HUES48 (cell line): Measurements from ENCODE around the gene GABRR1.

Source experiments
- H3K27ac ChIP-seq: one replicate; pipeline ENCODE4 v1.7.0; 2013; ENCODE audit warnings: low read depth, low read length, inconsistent platforms
- H3K27me3 ChIP-seq: 2 replicates; pipeline ENCODE4 v1.6.1; 2013; ENCODE audit warnings: mild to moderate bottlenecking, low read length; ENCODE audit not compliant: control insufficient read depth, insufficient read depth
- H3K36me3 ChIP-seq: 2 replicates; pipeline ENCODE4 v1.6.1; 2013; ENCODE audit warnings: low read length; ENCODE audit not compliant: control insufficient read depth, insufficient read depth
- H3K4me1 ChIP-seq: 2 replicates; pipeline ENCODE4 v1.6.1; 2013; ENCODE audit warnings: mild to moderate bottlenecking, low read length; ENCODE audit not compliant: control insufficient read depth, insufficient read depth
- H3K4me3 ChIP-seq: 2 replicates; pipeline ENCODE4 v1.5.1; 2013; ENCODE audit warnings: mild to moderate bottlenecking, low read depth, low read length
- H3K9ac ChIP-seq: 2 replicates; pipeline ENCODE4 v1.6.1; 2013; ENCODE audit warnings: mild to moderate bottlenecking, low read depth, low read length, moderate library complexity
- H3K9me3 ChIP-seq: 2 replicates; pipeline ENCODE4 v1.6.1; 2013; ENCODE audit warnings: low read length; ENCODE audit not compliant: control insufficient read depth, insufficient read depth

Gene GABRR1

DNA sequence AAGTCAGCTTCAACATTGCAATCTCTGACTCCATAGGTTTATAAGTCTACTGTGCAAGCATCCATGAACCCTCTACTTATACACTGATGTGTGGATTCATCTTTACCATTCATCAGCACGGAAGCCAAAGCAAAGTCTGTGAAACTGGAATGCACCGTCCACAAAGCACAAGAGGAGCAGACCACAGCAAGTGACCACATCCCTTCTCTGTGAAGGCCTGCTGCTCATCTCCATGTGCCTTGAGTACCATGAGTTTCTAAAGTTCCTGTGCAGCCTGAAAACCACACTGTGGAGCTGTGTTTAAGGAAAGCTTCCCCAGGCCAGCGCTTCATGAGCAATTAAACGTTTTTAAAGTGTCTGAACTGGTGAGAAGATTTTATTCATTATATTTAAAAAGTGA is 20.0 kb downstream of the GABRR1 start:
- no peak overlapping the region for H3K9ac ChIP-seq
- no peaks in the 10 kb centered on the region for H3K9me3 ChIP-seq
- H3K4me1 ChIP-seq, result 0 out of 2 replicates have a peak, but pooled peaks cover 2% of the 10 kb centered on the region
- H3K27ac ChIP-seq, result no peak overlapping the region
- H3K36me3 ChIP-seq, result no peaks in the 10 kb centered on the region
- no peaks in the 10 kb centered on the region for H3K27me3 ChIP-seq
- H3K4me3 ChIP-seq, result no peak overlapping the region

- peaks cover 18% of the 10 kb centered on the region for H3K4me1 ChIP-seq
- H3K27me3 ChIP-seq, result no peaks in the 10 kb centered on the region
These were observed 22.6 kb downstream of the GABRR1 start for GRCh38 chr6:89194559-89194958.

GRCh38 chr6:89190741-89191140 is 26.4 kb downstream of the GABRR1 start:
- Histone ChIP-seq H3K4me1 (peaks cover 16% of the 10 kb centered on the region), H3K27me3 (no peaks in the 10 kb centered on the region), H3K4me3 (no peak overlapping the region), H3K27ac (no peak overlapping the region), H3K9me3 (no peaks in the 10 kb centered on the region), H3K9ac (no peak overlapping the region), H3K36me3 (no peaks in the 10 kb centered on the region)

More at GRCh38 chr6:89194559-89194958, 22.6 kb downstream of the GABRR1 start:
- Histone ChIP-seq H3K4me3 (no peak overlapping the region), H3K9ac (no peak overlapping the region), H3K36me3 (no peaks in the 10 kb centered on the region), H3K27ac (no peak overlapping the region), H3K9me3 (no peaks in the 10 kb centered on the region)

DNA sequence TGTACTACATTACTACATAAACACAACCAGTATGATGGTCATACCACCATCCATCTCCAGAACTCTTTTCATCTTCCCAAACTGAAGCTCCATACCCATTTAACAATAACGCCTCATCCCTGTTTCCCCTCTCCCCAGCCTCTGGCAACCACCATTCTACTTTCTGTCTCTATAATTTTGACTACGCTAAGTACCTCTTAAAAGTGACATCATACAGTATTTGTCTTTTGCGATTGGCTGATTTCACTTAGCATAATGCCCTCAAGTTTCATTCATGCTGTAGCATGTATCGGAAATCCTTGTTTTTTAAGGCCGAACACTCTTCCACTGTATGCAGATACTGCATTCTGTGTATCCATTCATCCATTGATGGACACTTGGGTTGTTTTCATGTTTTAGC is 29.7 kb downstream of the GABRR1 start:
- Histone ChIP-seq H3K36me3 (no peaks in the 10 kb centered on the region), H3K9me3 (no peaks in the 10 kb centered on the region), H3K4me3 (no peak overlapping the region), H3K27ac (no peak overlapping the region), H3K4me1 (peaks cover 16% of the 10 kb centered on the region), H3K27me3 (no peaks in the 10 kb centered on the region), H3K9ac (no peak overlapping the region)

DNA sequence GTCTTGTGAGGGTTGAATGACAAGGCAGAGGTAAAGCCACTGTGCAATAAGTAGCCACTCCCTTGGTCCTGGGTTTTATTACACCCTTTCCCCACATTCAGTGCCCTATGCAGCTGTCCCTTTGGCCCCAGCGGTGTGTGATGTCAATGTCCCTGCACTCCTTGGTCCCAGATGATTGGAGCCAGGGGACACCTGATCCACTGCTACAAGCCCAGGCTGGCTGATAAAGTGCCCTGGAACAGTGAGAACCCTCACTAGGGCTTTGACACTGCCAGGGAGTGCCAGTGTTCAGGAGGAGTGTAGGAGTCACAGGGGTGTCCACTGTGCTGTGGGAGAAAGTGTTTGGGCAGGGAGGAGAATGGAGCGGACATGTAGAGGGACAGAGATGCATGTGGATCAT is 30.4 kb downstream of the GABRR1 start:
- Histone ChIP-seq H3K27me3 (no peaks in the 10 kb centered on the region), H3K9me3 (no peaks in the 10 kb centered on the region), H3K27ac (no peak overlapping the region), H3K36me3 (no peaks in the 10 kb centered on the region), H3K4me1 (peaks cover 16% of the 10 kb centered on the region), H3K9ac (no peak overlapping the region), H3K4me3 (no peak overlapping the region)

DNA sequence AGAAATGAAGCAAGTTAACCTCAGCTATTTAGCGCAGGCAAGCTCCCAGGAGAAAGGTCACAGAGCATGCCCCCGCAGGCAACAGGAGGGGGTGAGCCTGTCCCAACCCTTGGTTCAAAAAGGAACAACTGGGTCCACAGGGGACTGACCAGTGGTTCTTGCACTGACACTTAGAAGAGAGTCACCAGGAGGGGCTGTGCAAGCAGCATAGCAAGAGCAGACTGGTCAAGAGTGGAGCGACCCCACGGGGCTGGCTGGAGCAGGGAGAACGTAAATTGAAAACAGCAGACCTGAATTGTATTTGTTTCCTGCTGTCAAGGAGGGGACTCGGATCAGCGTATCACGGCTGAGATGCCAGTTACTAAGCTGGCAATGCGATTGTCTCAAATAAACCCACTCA is 32.8 kb downstream of the GABRR1 start:
- no peaks in the 10 kb centered on the region for H3K9me3 ChIP-seq
- no peaks in the 10 kb centered on the region for H3K36me3 ChIP-seq
- no peaks in the 10 kb centered on the region for H3K27me3 ChIP-seq
- no peak overlapping the region for H3K9ac ChIP-seq
- no peaks in the 10 kb centered on the region for H3K4me1 ChIP-seq
- H3K4me3 ChIP-seq, result no peak overlapping the region
- no peak overlapping the region for H3K27ac ChIP-seq

DNA sequence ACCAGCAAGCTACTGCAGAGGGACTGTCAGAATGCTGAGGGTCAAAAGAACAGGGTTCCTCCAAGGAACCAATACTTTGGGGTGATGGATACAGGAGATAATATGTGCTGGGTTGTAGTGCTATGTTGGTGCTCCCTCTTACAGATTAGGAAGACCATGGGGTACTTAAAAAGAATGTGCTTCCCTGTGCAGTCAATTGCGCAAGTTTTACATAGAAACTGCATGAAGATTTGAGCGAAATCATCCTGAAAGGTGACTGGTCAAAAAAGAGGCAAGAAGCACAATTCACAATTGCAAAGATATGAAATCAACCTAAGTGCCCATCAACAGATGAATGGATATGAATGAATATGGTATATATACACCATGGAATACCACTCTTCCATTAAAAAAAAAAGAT is 33.9 kb downstream of the GABRR1 start:
- H3K27ac ChIP-seq, result no peak overlapping the region
- no peaks in the 10 kb centered on the region for H3K9me3 ChIP-seq
- H3K4me1 ChIP-seq, result no peaks in the 10 kb centered on the region
- H3K36me3 ChIP-seq, result no peaks in the 10 kb centered on the region
- H3K4me3 ChIP-seq, result no peak overlapping the region
- H3K9ac ChIP-seq, result no peak overlapping the region
- H3K27me3 ChIP-seq, result no peaks in the 10 kb centered on the region

- Histone ChIP-seq H3K27me3 (no peaks in the 10 kb centered on the region), H3K9me3 (no peaks in the 10 kb centered on the region), H3K27ac (no peak overlapping the region), H3K9ac (no peak overlapping the region), H3K36me3 (no peaks in the 10 kb centered on the region), H3K4me1 (no peaks in the 10 kb centered on the region), H3K4me3 (no peak overlapping the region)
These were observed 36.2 kb downstream of the GABRR1 start for GRCh38 chr6:89180971-89181370.

- H3K27ac ChIP-seq, result no peak overlapping the region
- H3K27me3 ChIP-seq, result no peaks in the 10 kb centered on the region
- no peak overlapping the region for H3K4me3 ChIP-seq
- H3K9ac ChIP-seq, result no peak overlapping the region
- H3K36me3 ChIP-seq, result no peaks in the 10 kb centered on the region
- no peaks in the 10 kb centered on the region for H3K9me3 ChIP-seq
- no peaks in the 10 kb centered on the region for H3K4me1 ChIP-seq
These were observed 37.0 kb downstream of the GABRR1 start for GRCh38 chr6:89180112-89180511.

GRCh38 chr6:89173634-89174033 is 43.5 kb downstream of the GABRR1 start:
- Histone ChIP-seq H3K27me3 (no peaks in the 10 kb centered on the region), H3K4me1 (no peaks in the 10 kb centered on the region), H3K4me3 (no peak overlapping the region), H3K27ac (no peak overlapping the region), H3K9me3 (no peaks in the 10 kb centered on the region), H3K9ac (no peak overlapping the region), H3K36me3 (no peaks in the 10 kb centered on the region)

- no peaks in the 10 kb centered on the region for H3K9me3 ChIP-seq
These were observed 45.0 kb downstream of the GABRR1 start for GRCh38 chr6:89172131-89172530.

GRCh38 chr6:89162047-89162371 is 55.1 kb downstream of the GABRR1 start:
- Histone ChIP-seq H3K27ac (no peak overlapping the region), H3K36me3 (0 out of 2 replicates have a peak, but pooled peaks cover 8% of the 10 kb centered on the region), H3K9me3 (no peaks in the 10 kb centered on the region), H3K4me3 (no peak overlapping the region), H3K9ac (no peak overlapping the region), H3K27me3 (no peaks in the 10 kb centered on the region), H3K4me1 (0 out of 2 replicates have a peak, but pooled peaks cover 3% of the 10 kb centered on the region)

More at GRCh38 chr6:89172131-89172530, 45.0 kb downstream of the GABRR1 start:
- no peaks in the 10 kb centered on the region for H3K36me3 ChIP-seq
- no peak overlapping the region for H3K9ac ChIP-seq
- H3K27me3 ChIP-seq, result no peaks in the 10 kb centered on the region
- no peaks in the 10 kb centered on the region for H3K4me1 ChIP-seq
- H3K4me3 ChIP-seq, result no peak overlapping the region
- H3K27ac ChIP-seq, result no peak overlapping the region
